HCT116 (cell line): Measurements from ENCODE around the gene TIMM44. TPM values are rescaled to one million over a fixed set of nuclear protein-coding genes. Genes with fewer than 3 reads are reported as not detected.

Experiments
- ATAC-seq: fragments of 200-7000 bp; cut with Tn5 transposase; 2 replicates; pipeline ENCODE4 v1.9.1; 2020; ENCODE audit warnings: mild to moderate bottlenecking, moderate library complexity
- BruUV-seq: library from RNA; stranded (reverse); fragments of 400-500 nt; replicated peaks from 2 replicates; lab custom pipeline; 2021; lab: Mats Ljungman, UMichigan
- CTCF ChIA-PET: fragments of 300-600 bp; sonication (Branson Sonifier 250); formaldehyde crosslinking; loops from one replicate; lab custom pipeline; 2021; ENCODE audit warnings: antibody characterized with exemption; lab: Charles Lee
- POLR2A ChIA-PET: fragments of 300-600, 350-600 bp; sonication (Branson Sonifier 250); formaldehyde crosslinking; loops from one replicate; lab custom pipeline; 2021; ENCODE audit warnings: antibody characterized with exemption; lab: Charles Lee
- RAD21 ChIA-PET, 2 experiments: fragments of 300-600 bp; sonication (Branson Sonifier 250); formaldehyde crosslinking; loops; one replicate each; lab custom pipeline; 2023; ENCODE audit warnings: low total read pairs in 2 of 2; ENCODE audit not compliant: uncharacterized antibody in 2 of 2, unreplicated experiment in 2 of 2, low non-redundant PET in 1 of 2; lab: Charles Lee
- DNase-seq: peaks from one replicate; pipeline ENCODE4 v3.0.0-alpha.2; 2010; ENCODE audit warnings: low read depth, low spot score
- H2AFZ ChIP-seq: fragments of 200-600 bp; shearing (Covaris generic), sonication (generic); 2 replicates; pipeline ENCODE4 v1.6.1; 2017; ENCODE audit warnings: low read depth, mixed run types, mixed read lengths, antibody characterized with exemption, low read length; ENCODE audit not compliant: poor library complexity, severe bottlenecking
- H3K27ac ChIP-seq: 2 replicates; pipeline ENCODE4 v1.5.1; 2012; ENCODE audit warnings: low read depth, low read length
- H3K27me3 ChIP-seq: fragments of 200-600 bp; sonication (generic); 2 replicates; pipeline ENCODE4 v1.6.1; 2016; ENCODE audit warnings: mixed run types, low read length, mixed read lengths; ENCODE audit not compliant: insufficient read depth
- H3K36me3 ChIP-seq, 2 experiments: fragments of 200-500 bp in 1 of 2; fragments of 200-600 bp in 1 of 2; sonication (Bioruptor generic) in 1 of 2; sonication (generic) in 1 of 2; 2 replicates each; pipeline versions ENCODE4 v1.5.1 to v1.6.1; 2014 to 2016; ENCODE audit warnings: low read length in 2 of 2, inconsistent platforms in 1 of 2, mixed read lengths in 1 of 2, mixed run types in 1 of 2; ENCODE audit not compliant: insufficient read depth in 2 of 2, control insufficient read depth in 1 of 2
- H3K4me1 ChIP-seq, 2 experiments: fragments of 200-600 bp in 1 of 2; sonication (generic) in 1 of 2; 2 replicates each; pipeline versions ENCODE4 v1.5.1 to v1.6.1; 2012 to 2017; ENCODE audit warnings: low read length in 2 of 2, inconsistent platforms in 1 of 2, mild to moderate bottlenecking in 1 of 2, mixed read lengths in 1 of 2, mixed run types in 1 of 2, moderate library complexity in 1 of 2; ENCODE audit not compliant: insufficient read depth in 2 of 2, control insufficient read depth in 1 of 2
- H3K4me2 ChIP-seq: fragments of 200-600 bp; sonication (generic); 2 replicates; pipeline ENCODE4 v1.6.1; 2017; ENCODE audit warnings: mixed run types, low read length, mixed read lengths
- H3K4me3 ChIP-seq, 2 experiments: fragments of 200-600 bp in 1 of 2; sonication (generic) in 1 of 2; replicated peaks in 1 of 2; 2 replicates each; pipeline ENCODE4 v1.5.1; 2011 to 2016; ENCODE audit warnings: low read length in 2 of 2, control low read depth in 1 of 2, low read depth in 1 of 2, mild to moderate bottlenecking in 1 of 2, mixed read lengths in 1 of 2, mixed run types in 1 of 2
- H3K79me2 ChIP-seq: fragments of 200-600 bp; sonication (generic); 2 replicates; pipeline ENCODE4 v1.6.1; 2017; ENCODE audit warnings: mild to moderate bottlenecking, mixed run types, low read length, moderate library complexity, mixed read lengths; ENCODE audit not compliant: insufficient read depth
- H3K9ac ChIP-seq: fragments of 200-600 bp; sonication (generic); 2 replicates; pipeline ENCODE4 v1.6.1; 2016; ENCODE audit warnings: low read length, mixed read lengths
- H3K9me2 ChIP-seq: fragments of 200-600 bp; sonication (generic), shearing (Covaris generic); 2 replicates; pipeline ENCODE4 v1.6.1; 2017; ENCODE audit warnings: mixed run types, mild to moderate bottlenecking, moderate library complexity; ENCODE audit not compliant: insufficient read depth
- H3K9me3 ChIP-seq, 2 experiments: fragments of 200-500 bp in 1 of 2; fragments of 200-600 bp in 1 of 2; sonication (Bioruptor generic) in 1 of 2; sonication (generic) in 1 of 2; 2 replicates each; pipeline ENCODE4 v1.6.1; 2014 to 2017; ENCODE audit warnings: low read length in 2 of 2, mixed read lengths in 2 of 2, inconsistent platforms in 1 of 2, low read depth in 1 of 2, mild to moderate bottlenecking in 1 of 2, mixed run types in 1 of 2, moderate library complexity in 1 of 2; ENCODE audit not compliant: control insufficient read depth in 1 of 2, insufficient read depth in 1 of 2
- H4K20me1 ChIP-seq: fragments of 200-600 bp; sonication (generic), shearing (Covaris generic); 2 replicates; pipeline ENCODE4 v1.6.1; 2017; ENCODE audit warnings: mixed run types, mild to moderate bottlenecking, moderate library complexity; ENCODE audit not compliant: insufficient read depth
- CBX3 ChIP-seq: IDR thresholded peaks from 2 replicates; pipeline ENCODE4 v1.6.1; 2012; ENCODE audit warnings: low read depth
- CTCF ChIP-seq, 3 experiments: fragments of 200-600 bp in 1 of 3; sonication (generic) in 1 of 3; IDR thresholded peaks in 2 of 3; conservative IDR thresholded peaks in 1 of 3; 2 replicates each; pipeline ENCODE4 v1.5.1; 2012 to 2017; ENCODE audit warnings: low read depth in 2 of 3, low read length in 2 of 3, antibody characterized with exemption in 1 of 3, borderline replicate concordance in 1 of 3, control low read depth in 1 of 3, mild to moderate bottlenecking in 1 of 3, mixed read lengths in 1 of 3, mixed run types in 1 of 3, moderate library complexity in 1 of 3; ENCODE audit not compliant: insufficient read depth in 1 of 3
- ELF1 ChIP-seq: IDR thresholded peaks from 2 replicates; pipeline ENCODE4 v1.6.1; 2012; ENCODE audit warnings: low read depth, borderline replicate concordance
- EZH2 ChIP-seq: fragments of 200-600 bp; sonication (generic); IDR thresholded peaks from 2 replicates; pipeline ENCODE4 v1.6.1; 2017; ENCODE audit warnings: antibody characterized with exemption, mixed run types
- EZH2phosphoT487 ChIP-seq: fragments of 200-600 bp; IDR thresholded peaks from 2 replicates; pipeline ENCODE4 v1.6.1; 2018; ENCODE audit warnings: antibody characterized with exemption, borderline replicate concordance
- JUND ChIP-seq: IDR thresholded peaks from 2 replicates; pipeline ENCODE4 v1.6.1; 2012
- MAX ChIP-seq: IDR thresholded peaks from 2 replicates; pipeline ENCODE4 v1.6.1; 2012
- RAD21 ChIP-seq: IDR thresholded peaks from 2 replicates; pipeline ENCODE4 v1.6.1; 2012; ENCODE audit warnings: low read depth, mild to moderate bottlenecking
- SRF ChIP-seq: IDR thresholded peaks from 2 replicates; pipeline ENCODE4 v1.6.1; 2012; ENCODE audit warnings: low read depth
- TCF7L2 ChIP-seq: IDR thresholded peaks from 2 replicates; pipeline ENCODE4 v1.7.0; 2011; ENCODE audit warnings: borderline replicate concordance, inconsistent platforms; ENCODE audit not compliant: insufficient read depth, insufficient read length; ENCODE audit errors: extremely low read depth
- YY1 ChIP-seq: IDR thresholded peaks from 2 replicates; pipeline ENCODE4 v1.6.1; 2011; ENCODE audit warnings: low read length, low read depth, moderate library complexity, mild to moderate bottlenecking; ENCODE audit not compliant: insufficient replicate concordance; ENCODE audit errors: extremely low read depth
- ZFX ChIP-seq: fragments of 450-650 bp; IDR thresholded peaks from 2 replicates; pipeline ENCODE4 v1.6.1; 2017
- intact Hi-C: fragments of 100-400 bp; cut with micrococcal nuclease; formaldehyde crosslinking; loops from 2 replicates; pipeline ENCODE4 v1.10.0; 2022
- total RNA-seq: library from RNA; stranded (reverse); gene quantifications from one replicate; pipeline ENCODE4 v1.2.1, GENCODE V29; 2021; ENCODE audit not compliant: unreplicated experiment

The TIMM44 gene
- total RNA-seq, 1 experiment from 2014 or later = 136 TPM

GRCh38 chr19:7947939-7948338 is 4.5 kb upstream of the TIMM44 start:
- H3K27ac ChIP-seq = no peak overlapping the region
- no peaks in the 10 kb centered on the region for H3K9me2 ChIP-seq
- intact Hi-C loops = no loop called here
- CTCF ChIA-PET = interaction anchor here (0.5 to 0.9 kb wide), 2 partner anchors 23 to 27 kb away, joined by 3 to 7 read pairs; no protein-coding TSS in a partner anchor
- POLR2A ChIA-PET = no interaction called here
- no peak overlapping the region for H3K4me3 ChIP-seq
- TF ChIP-seq ELF1 (no peak), TCF7L2 (no peak), EZH2 (no peak), MAX (no peak)
- H4K20me1 ChIP-seq = no peaks in the 10 kb centered on the region
- ATAC-seq (no peak), DNase-seq (no peak)
- peaks cover 4 to 11% of the 10 kb centered on the region in 2 experiments; a peak in 3 of 4 replicates for H3K4me1 ChIP-seq
- H3K9me3 ChIP-seq = no peaks in the 10 kb centered on the region
- H3K9ac ChIP-seq = no peak overlapping the region
- H2AFZ ChIP-seq = no peak overlapping the region
- RAD21 ChIA-PET = no interaction called here
- no peak overlapping the region for H3K4me2 ChIP-seq
- no peaks in the 10 kb centered on the region; a peak in 1 of 4 replicates for H3K36me3 ChIP-seq
- no TSS peak for BruUV-seq
- H3K79me2 ChIP-seq = peaks cover 5% of the 10 kb centered on the region
- H3K27me3 ChIP-seq = no peaks in the 10 kb centered on the region

- ATAC-seq = peak; percentile 64
- BruUV-seq = TSS peak; percentile 92
Measured at GRCh38 chr19:7944177-7944761, 803 bp upstream of the TIMM44 start.

More at GRCh38 chr19:7944177-7944761, 803 bp upstream of the TIMM44 start:
- TF ChIP-seq CTCF (IDR thresholded peaks at IDR 0.05 in 2 of 3, conservative IDR thresholded peaks at IDR 0.05 in 1 of 3; ENCODE audit: borderline replicate concordance in 1 of 3, insufficient read depth in 1 of 3, low read depth in 2 of 3, low read length in 2 of 3) (peak; percentile 73 to 89 (median 89)), CBX3 (0 out of 2 replicates have a peak, but pooled peaks have one; percentile 40), YY1 (peak; percentile 51), JUND (no peak), SRF (0 out of 2 replicates have a peak, but pooled peaks have one; percentile 1), RAD21 (peak; percentile 82), ZFX (no peak), EZH2 (no peak), EZH2phosphoT487 (no peak)
- Histone ChIP-seq H4K20me1 (no peaks in the 10 kb centered on the region), H3K27ac (peak overlapping the region; percentile 61), H3K27me3 (no peaks in the 10 kb centered on the region), H3K36me3 (peaks cover 5 to 15% of the 10 kb centered on the region in 2 experiments; a peak in 3 of 4 replicates), H3K4me3 (peak overlapping the region; percentile 96 to 99), H3K9me3 (no peaks in the 10 kb centered on the region), H3K9me2 (no peaks in the 10 kb centered on the region), H3K4me1 (peaks cover 13 to 25% of the 10 kb centered on the region in 2 experiments), H3K4me2 (peak overlapping the region; percentile 92), H2AFZ (no peak overlapping the region), H3K79me2 (peaks cover 38% of the 10 kb centered on the region), H3K9ac (peak overlapping the region; percentile 96)
- DNase-seq = peak; percentile 85
- ChIA-PET RAD21 (interaction anchor here (0.6 to 1.6 kb wide), 4 partner anchors 24 to 309 kb away, joined by 3 to 6 read pairs (median 4); partner anchors contain the start of gene SNAPC2 (in 1 of the 2)), POLR2A (interaction anchor here (0.6 to 2.5 kb wide), 23 partner anchors 8 to 376 kb away, joined by 3 to 23 read pairs (median 4); partner anchors contain the start of genes ELAVL1 and SNAPC2), CTCF (interaction anchor here (0.7 to 2.4 kb wide), 24 partner anchors 8 to 392 kb away, joined by 3 to 30 read pairs (median 3); partner anchors contain the start of genes MAP2K7 and SNAPC2)
- intact Hi-C loops = loop anchor here (1.0 to 5.0 kb wide), 2 partner anchors 213 to 309 kb away; no protein-coding TSS in a partner anchor
